ENCODE measurements around the gene TMPRSS9.
"Not testable (repeated sequence)": the region's sequence is repeated elsewhere in the genome, so short reads cannot be mapped to it uniquely, and the experiment has no call there.

Gene TMPRSS9

DNA sequence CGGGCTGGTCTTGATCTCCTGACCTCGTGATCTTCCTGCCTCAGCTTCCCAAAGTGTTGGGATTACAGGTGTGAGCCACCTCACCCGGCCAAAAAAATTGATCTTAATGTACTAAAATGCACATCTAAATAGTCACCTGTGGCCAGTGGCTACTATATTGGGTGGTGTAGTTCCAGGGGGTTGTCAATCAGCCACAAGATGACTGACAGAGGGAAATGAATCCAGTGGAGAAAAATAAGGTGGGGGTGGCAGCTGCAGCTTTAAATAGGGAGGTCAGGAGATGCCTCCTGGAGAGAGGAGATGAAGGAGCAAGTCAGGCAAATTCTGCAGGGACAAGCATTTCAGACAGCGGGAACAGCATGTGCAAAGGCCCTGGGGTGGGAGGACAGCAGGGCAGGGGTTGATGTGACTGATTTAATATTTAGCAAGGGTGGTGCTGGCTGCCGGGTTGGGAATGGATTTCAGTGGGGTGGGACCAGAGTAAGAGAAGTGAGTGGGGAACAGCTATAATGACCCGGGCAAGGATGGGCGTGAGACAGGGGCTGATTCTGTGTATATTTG, 49.4 kb downstream of the TMPRSS9 start:
- Mint-ChIP-seq H3K36me3 (ENCODE audit: insufficient read depth) (peaks cover 3% of the 10 kb centered on the region), H3K27ac (no peak overlapping the region), H3K27me3 (peaks cover 0 to 20% of the 10 kb centered on the region in 2 donors), H3K4me1 (ENCODE audit: low read depth in 2 of 2) (no peaks in the 10 kb centered on the region), H3K9me3 (no peaks in the 10 kb centered on the region), H3K4me3 (no peak overlapping the region)
- DNase-seq (no peak), ATAC-seq (replicated peaks) (no peak)

DNA sequence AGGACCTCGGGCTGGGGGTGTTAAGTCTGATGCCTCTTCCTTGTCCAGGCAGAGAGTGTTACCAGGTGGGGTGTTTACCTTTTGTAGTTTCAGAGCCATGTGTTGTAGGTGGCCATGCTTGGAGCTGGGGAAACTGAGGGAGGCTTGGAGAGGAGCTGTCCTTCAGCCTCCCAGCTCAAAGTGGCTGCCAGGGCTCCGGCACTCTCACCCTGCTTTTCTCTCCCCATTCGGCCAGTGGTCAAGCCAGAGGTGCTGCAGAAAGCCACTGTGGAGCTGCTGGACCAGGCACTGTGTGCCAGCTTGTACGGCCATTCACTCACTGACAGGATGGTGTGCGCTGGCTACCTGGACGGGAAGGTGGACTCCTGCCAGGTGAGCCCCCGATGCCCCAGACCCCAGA, 50.0 kb downstream of the TMPRSS9 start:
- no peak for ATAC-seq (replicated peaks)
- H3K4me3 Mint-ChIP-seq = no peak overlapping the region
- H3K27ac Mint-ChIP-seq = no peak overlapping the region
- peaks cover 3% of the 10 kb centered on the region for H3K36me3 Mint-ChIP-seq (ENCODE audit: insufficient read depth)
- H3K27me3 Mint-ChIP-seq = peaks cover 0 to 20% of the 10 kb centered on the region in 2 donors
- no peaks in the 10 kb centered on the region for H3K4me1 Mint-ChIP-seq (ENCODE audit: low read depth in 2 of 2)
- H3K9me3 Mint-ChIP-seq = no peaks in the 10 kb centered on the region
- DNase-seq = no peak

DNA sequence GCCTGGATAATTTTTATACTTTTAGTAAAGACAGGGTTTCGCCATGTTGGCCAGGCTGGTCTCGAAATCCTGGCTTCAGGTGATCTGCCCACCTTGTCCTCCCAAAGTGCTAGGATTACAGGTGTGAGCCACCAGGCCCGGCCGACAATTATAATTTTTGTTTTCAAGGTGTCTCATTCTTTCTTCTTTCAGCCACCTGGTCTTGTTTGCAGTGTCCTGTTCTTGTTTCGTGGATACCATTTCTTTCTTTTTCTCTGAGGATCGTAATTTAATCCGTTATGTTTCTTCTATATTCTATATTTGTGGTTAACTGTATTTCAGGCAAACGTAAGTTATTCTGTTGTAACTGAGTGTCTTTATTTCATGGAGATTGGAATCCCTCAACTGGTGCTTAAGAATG, 51.6 kb downstream of the TMPRSS9 start:
- H3K4me1 Mint-ChIP-seq (ENCODE audit: low read depth in 2 of 2) = no peaks in the 10 kb centered on the region
- DNase-seq (no peak), ATAC-seq (replicated peaks) (no peak)
- peaks cover 0 to 20% of the 10 kb centered on the region in 2 donors for H3K27me3 Mint-ChIP-seq
- H3K36me3 Mint-ChIP-seq (ENCODE audit: insufficient read depth) = no peaks in the 10 kb centered on the region
- H3K9me3 Mint-ChIP-seq = no peaks in the 10 kb centered on the region
- H3K4me3 Mint-ChIP-seq = no peak overlapping the region
- peak overlapping the region in 1 of 2 donors; percentile 26 for H3K27ac Mint-ChIP-seq

DNA sequence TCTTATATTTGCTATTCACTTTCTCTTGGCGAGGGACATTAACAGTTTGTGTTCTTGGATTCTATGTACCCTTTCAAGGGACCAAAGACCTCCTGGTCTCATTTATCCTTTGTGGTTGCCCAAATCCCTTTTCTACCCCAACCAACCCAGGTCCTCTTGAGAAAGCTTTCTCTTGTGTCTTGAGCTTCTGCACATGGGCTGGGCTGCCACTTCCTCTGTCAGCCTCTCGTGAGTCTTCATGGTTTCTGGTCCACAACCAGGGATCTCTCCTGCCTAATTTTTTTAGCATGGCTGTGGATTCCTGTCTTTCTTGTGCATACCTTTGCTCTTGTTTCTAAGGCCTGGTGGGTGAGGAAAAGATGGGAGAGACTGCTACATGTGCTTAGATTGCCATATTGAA, 52.4 kb downstream of the TMPRSS9 start:
- no peak overlapping the region for H3K4me3 Mint-ChIP-seq
- no peaks in the 10 kb centered on the region for H3K9me3 Mint-ChIP-seq
- no peak for DNase-seq
- H3K36me3 Mint-ChIP-seq (ENCODE audit: insufficient read depth) = no peaks in the 10 kb centered on the region
- H3K27me3 Mint-ChIP-seq = peaks cover 0 to 20% of the 10 kb centered on the region in 2 donors
- ATAC-seq (replicated peaks) = no peak
- peak overlapping the region in 1 of 2 donors; percentile 26 for H3K27ac Mint-ChIP-seq
- H3K4me1 Mint-ChIP-seq (ENCODE audit: low read depth in 2 of 2) = no peaks in the 10 kb centered on the region

DNA sequence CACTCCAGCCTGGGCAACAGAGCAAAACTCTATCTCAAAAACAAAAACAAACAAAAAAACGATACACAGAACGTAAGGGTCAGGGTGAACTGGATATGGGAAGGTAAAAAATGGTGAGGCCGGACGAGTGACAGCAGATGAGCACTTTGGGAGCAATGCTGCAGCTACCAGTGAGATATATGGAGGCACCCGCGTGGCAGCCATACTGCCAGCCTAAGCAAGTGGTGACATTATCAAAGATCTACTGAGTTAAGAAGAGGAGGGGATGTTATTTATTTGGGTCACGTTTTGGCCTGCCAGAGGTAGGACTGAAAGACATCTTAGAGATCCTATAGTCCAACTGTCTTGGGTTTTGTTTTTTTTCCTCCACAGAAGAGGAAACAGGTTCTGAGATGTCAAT, 53.1 kb downstream of the TMPRSS9 start:
- DNase-seq (no peak), ATAC-seq (replicated peaks) (no peak)
- H3K4me3 Mint-ChIP-seq = no peak overlapping the region
- H3K4me1 Mint-ChIP-seq (ENCODE audit: low read depth in 2 of 2) = no peaks in the 10 kb centered on the region
- H3K9me3 Mint-ChIP-seq = no peaks in the 10 kb centered on the region
- no peaks in the 10 kb centered on the region for H3K36me3 Mint-ChIP-seq (ENCODE audit: insufficient read depth)
- peaks cover 0 to 20% of the 10 kb centered on the region in 2 donors for H3K27me3 Mint-ChIP-seq
- no peak overlapping the region for H3K27ac Mint-ChIP-seq

DNA sequence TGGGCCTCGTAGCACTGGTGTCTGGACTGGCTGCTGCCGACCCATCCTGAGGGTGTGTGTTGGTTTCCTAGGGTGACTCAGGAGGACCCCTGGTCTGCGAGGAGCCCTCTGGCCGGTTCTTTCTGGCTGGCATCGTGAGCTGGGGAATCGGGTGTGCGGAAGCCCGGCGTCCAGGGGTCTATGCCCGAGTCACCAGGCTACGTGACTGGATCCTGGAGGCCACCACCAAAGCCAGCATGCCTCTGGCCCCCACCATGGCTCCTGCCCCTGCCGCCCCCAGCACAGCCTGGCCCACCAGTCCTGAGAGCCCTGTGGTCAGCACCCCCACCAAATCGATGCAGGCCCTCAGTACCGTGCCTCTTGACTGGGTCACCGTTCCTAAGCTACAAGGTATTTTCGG, 53.6 kb downstream of the TMPRSS9 start:
- Mint-ChIP-seq H3K27ac (no peak overlapping the region), H3K4me3 (no peak overlapping the region), H3K36me3 (ENCODE audit: insufficient read depth) (no peaks in the 10 kb centered on the region), H3K4me1 (ENCODE audit: low read depth in 2 of 2) (no peaks in the 10 kb centered on the region), H3K27me3 (peaks cover 0 to 20% of the 10 kb centered on the region in 2 donors), H3K9me3 (no peaks in the 10 kb centered on the region)
- ATAC-seq (replicated peaks) (no peak), DNase-seq (no peak)

DNA sequence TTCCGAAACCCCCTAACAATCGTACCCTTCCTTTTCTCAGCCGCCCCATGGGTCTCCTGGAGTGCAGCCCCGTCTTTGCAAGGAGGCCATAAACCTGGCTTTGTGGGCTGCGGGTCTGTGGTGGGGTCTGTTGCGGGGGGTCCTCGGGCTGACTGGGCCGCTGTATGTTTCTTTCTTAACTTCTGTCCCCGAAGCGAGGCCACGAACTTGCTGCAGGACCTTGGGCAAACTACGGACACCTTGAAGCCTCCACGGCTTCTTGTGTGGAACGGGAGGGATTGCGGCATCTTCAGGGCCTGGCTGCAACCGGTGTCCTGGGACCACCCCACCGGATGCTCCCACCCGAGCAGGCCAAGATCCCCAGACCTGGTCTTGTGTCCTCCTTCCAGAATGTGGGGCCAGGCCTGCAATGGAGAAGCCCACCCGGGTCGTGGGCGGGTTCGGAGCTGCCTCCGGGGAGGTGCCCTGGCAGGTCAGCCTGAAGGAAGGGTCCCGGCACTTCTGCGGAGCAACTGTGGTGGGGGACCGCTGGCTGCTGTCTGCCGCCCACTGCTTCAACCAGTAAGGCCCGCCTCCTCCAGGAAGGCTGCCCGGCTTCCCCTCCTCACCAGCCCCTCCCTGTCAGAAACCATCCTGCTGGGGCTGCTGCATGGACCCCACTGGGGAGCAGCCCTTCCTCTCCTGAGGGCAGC, 55.4 kb downstream of the TMPRSS9 start:
- Mint-ChIP-seq H3K9me3 (no peaks in the 10 kb centered on the region), H3K4me3 (no peak overlapping the region), H3K36me3 (ENCODE audit: insufficient read depth) (no peaks in the 10 kb centered on the region), H3K27me3 (peaks cover 0 to 5% of the 10 kb centered on the region in 2 donors), H3K4me1 (ENCODE audit: low read depth in 2 of 2) (no peaks in the 10 kb centered on the region), H3K27ac (no peak overlapping the region)
- no peak for DNase-seq
- ATAC-seq (replicated peaks) = no peak

DNA sequence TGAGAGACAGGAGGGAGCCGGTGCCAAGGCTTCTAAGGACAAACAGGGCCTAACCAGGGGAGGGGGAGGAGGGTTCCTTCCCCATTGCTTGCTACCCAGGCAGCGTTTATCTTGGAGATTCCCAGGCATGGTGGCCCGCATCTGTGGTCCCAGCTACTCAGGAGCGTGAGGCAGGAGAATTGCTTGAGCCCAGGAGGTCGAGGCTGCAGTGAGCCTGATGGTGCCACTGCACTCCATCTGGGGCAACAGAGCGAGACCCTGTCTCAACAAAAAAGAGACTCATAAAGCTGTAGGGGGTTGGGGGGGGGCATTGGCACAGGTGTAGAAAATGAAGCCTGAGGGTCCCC, 55.9 kb downstream of the TMPRSS9 start:
- Mint-ChIP-seq H3K4me3 (no peak overlapping the region), H3K4me1 (ENCODE audit: low read depth in 2 of 2) (no peaks in the 10 kb centered on the region), H3K27me3 (peaks cover 0 to under 1% of the 10 kb centered on the region in 2 donors), H3K9me3 (no peaks in the 10 kb centered on the region), H3K36me3 (ENCODE audit: insufficient read depth) (no peaks in the 10 kb centered on the region), H3K27ac (no peak overlapping the region)
- no peak for ATAC-seq (replicated peaks)
- no peak for DNase-seq

DNA sequence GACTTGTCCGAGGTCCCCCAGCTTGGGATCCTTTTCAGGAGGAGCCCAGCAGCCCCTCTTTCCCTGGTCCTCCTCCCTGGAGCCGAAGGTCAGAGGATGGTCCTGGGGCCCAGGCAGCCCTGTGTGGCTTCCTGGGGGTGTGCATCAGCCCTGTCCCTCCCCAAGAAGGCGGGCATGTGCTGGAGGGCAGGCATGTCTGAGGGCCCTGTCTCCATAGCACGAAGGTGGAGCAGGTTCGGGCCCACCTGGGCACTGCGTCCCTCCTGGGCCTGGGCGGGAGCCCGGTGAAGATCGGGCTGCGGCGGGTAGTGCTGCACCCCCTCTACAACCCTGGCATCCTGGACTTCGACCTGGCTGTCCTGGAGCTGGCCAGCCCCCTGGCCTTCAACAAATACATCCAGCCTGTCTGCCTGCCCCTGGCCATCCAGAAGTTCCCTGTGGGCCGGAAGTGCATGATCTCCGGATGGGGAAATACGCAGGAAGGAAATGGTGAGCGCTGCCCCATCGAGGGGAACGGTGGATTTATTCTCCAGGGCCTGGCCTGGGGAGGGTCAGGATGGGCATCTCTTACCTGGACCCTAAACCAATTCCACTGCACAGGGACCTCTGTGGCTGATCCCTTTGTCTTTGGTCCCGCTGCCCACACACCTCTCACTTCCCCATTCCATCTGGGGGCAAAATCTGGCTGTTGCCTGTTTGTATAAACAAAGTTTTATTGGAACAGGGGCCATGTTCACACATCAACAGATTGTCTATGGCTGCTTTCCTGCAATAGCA, 56.4 kb downstream of the TMPRSS9 start:
- no peak overlapping the region for H3K27ac Mint-ChIP-seq
- H3K27me3 Mint-ChIP-seq = no peaks in the 10 kb centered on the region
- H3K9me3 Mint-ChIP-seq = no peaks in the 10 kb centered on the region
- H3K36me3 Mint-ChIP-seq (ENCODE audit: insufficient read depth) = peaks cover 2% of the 10 kb centered on the region
- no peaks in the 10 kb centered on the region for H3K4me1 Mint-ChIP-seq (ENCODE audit: low read depth in 2 of 2)
- DNase-seq = no peak
- no peak overlapping the region for H3K4me3 Mint-ChIP-seq
- ATAC-seq (replicated peaks) = no peak

DNA sequence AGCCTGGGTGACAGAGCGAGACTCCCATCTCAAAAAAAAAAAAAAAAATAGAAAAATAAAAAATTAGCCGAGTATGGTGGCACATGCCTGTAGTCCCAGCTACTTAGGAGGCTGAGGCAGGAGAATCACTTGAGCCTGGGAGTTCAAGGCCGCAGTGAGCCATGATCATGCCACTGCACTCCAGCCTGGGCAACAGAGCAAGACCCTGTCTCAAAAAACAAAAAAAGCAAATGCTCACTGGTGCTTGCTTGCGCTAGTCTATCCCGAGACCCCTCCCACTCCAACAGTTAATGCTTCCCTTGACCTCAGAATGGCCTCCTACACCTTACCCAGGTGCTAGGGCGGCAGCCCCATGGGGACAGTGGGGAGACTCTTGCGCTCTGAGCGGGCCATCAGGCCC, 57.4 kb downstream of the TMPRSS9 start:
- H3K4me1 Mint-ChIP-seq (ENCODE audit: low read depth in 2 of 2); H3K27ac Mint-ChIP-seq; ATAC-seq (replicated peaks); H3K36me3 Mint-ChIP-seq (ENCODE audit: insufficient read depth); H3K4me3 Mint-ChIP-seq; DNase-seq; H3K27me3 Mint-ChIP-seq; H3K9me3 Mint-ChIP-seq: not testable (repeated sequence)

DNA sequence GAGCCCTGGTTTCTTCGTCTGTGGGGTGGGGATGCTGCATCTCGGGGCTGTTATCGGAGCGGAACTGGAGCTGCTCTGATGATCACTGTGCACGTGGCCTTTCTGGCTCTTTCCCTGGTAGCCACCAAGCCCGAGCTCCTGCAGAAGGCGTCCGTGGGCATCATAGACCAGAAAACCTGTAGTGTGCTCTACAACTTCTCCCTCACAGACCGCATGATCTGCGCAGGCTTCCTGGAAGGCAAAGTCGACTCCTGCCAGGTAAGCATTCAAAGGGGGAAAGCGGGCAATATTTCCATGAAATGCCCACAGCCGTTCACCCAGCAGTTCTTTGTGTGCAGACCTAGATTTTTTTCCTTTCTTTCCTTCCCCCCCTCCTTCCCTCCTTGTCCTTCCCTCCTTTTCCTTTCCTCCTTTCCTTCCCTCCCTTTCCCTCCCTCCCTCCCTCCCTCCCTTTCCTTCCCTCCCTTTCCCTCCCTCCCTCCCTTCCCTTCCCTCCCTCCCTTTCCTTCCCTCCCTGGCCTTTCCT, 57.9 kb downstream of the TMPRSS9 start:
- H3K36me3 Mint-ChIP-seq (ENCODE audit: insufficient read depth) = peaks cover 2% of the 10 kb centered on the region
- no peaks in the 10 kb centered on the region for H3K27me3 Mint-ChIP-seq
- no peaks in the 10 kb centered on the region for H3K4me1 Mint-ChIP-seq (ENCODE audit: low read depth in 2 of 2)
- no peak for ATAC-seq (replicated peaks)
- H3K27ac Mint-ChIP-seq = no peak overlapping the region
- H3K9me3 Mint-ChIP-seq = no peaks in the 10 kb centered on the region
- no peak for DNase-seq
- no peak overlapping the region for H3K4me3 Mint-ChIP-seq

DNA sequence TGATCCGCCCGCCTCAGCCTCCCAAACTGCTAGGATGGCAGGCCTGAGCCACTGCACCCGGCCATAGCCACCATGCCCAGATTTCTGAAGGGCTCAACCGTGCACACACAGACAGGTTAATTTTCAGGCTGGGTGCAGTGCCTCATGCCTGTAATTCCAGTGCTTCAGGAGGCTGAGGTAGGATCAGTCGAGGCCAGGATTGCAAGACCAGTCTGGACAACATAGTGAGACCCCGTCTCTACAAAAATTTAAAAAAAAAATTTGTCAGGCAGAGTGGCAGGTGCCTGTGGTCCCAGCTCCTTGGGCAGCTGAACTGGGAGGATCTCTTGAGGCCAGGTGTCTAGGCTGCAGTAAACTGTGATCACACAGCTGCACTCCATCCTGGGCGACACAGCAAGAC, 59.7 kb downstream of the TMPRSS9 start:
- ATAC-seq (replicated peaks) (no peak), DNase-seq (no peak)
- Mint-ChIP-seq H3K4me3 (no peak overlapping the region), H3K36me3 (ENCODE audit: insufficient read depth) (peaks cover 6% of the 10 kb centered on the region), H3K9me3 (no peaks in the 10 kb centered on the region), H3K27me3 (no peaks in the 10 kb centered on the region), H3K4me1 (ENCODE audit: low read depth in 2 of 2) (no peaks in the 10 kb centered on the region), H3K27ac (peak overlapping the region; percentile 58 to 63)

DNA sequence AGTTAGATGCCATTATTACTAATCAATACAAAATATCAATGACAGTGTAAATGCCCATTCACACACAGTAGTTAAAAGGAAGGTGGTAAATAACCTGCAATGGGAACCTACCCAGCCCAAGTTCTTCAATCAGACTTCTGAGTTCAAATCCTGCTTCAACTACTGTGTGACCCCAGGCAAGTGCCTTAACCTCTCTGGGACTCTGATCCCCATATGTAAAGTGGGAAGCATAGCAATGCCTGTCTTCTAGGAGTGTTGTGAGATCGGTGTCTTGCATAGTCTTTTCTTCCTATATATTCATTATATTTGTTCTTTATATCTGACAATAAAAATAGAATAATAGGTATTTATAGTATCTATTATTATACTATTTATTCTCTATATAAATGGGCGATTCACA, 60.4 kb downstream of the TMPRSS9 start:
- H3K36me3 Mint-ChIP-seq (ENCODE audit: insufficient read depth) = peaks cover 6% of the 10 kb centered on the region
- no peaks in the 10 kb centered on the region for H3K27me3 Mint-ChIP-seq
- H3K4me3 Mint-ChIP-seq = no peak overlapping the region
- DNase-seq (no peak), ATAC-seq (replicated peaks) (no peak)
- H3K4me1 Mint-ChIP-seq (ENCODE audit: low read depth in 2 of 2) = no peaks in the 10 kb centered on the region
- H3K27ac Mint-ChIP-seq = no peak overlapping the region
- H3K9me3 Mint-ChIP-seq = no peaks in the 10 kb centered on the region

All from effector memory CD8-positive, alpha-beta T cell (primary cell).